Measurements from ENCODE around the gene GSPT1. TPM values are rescaled to one million over a fixed set of nuclear protein-coding genes. Genes with fewer than 3 reads are reported as not detected.
A peak's percentile ranks its signal among the peaks of the same experiment; 100 is the strongest.

GSPT1 gene
- total and polyA plus RNA-seq, 9 of the 15 experiments (the other 6 are each of a cell fraction or from before 2014, with no cell fraction given), result 63.8 to 269 (median 148) TPM

GRCh38 chr16:11915644-11916523 is at the start of gene GSPT1 (continued):
- TF ChIP-seq NR2C2 (CRISPR knock-in tag; IDR thresholded peaks at IDR 0.05), result peak; percentile 91
- peak; percentile 97 for TF ChIP-seq NR2C2 (tag; IDR thresholded peaks at IDR 0.05)
- no peak for TF ChIP-seq MTA2 (IDR thresholded peaks at IDR 0.05; ENCODE audit: low read depth)
- TF ChIP-seq EZH2 (IDR thresholded peaks at IDR 0.05; ENCODE audit: borderline replicate concordance, low read depth, low read length), result no peak
- no peak for TF ChIP-seq ZNF785 (CRISPR knock-in tag; IDR thresholded peaks at IDR 0.05)
- peak; percentile 97 for TF ChIP-seq POLR2G (IDR thresholded peaks at IDR 0.05; ENCODE audit: low read depth, low read length)
- TF ChIP-seq LEF1 (IDR thresholded peaks at IDR 0.05), result no peak
- no peak for TF ChIP-seq HMG20B (CRISPR knock-in tag; IDR thresholded peaks at IDR 0.05)
- TF ChIP-seq BDP1 (IDR thresholded peaks at IDR 0.05; ENCODE audit: insufficient read depth, insufficient read length), result no peak
- TF ChIP-seq SNAPC5 (CRISPR knock-in tag; IDR thresholded peaks at IDR 0.05), result no peak
- TF ChIP-seq RB1 (IDR thresholded peaks at IDR 0.05; ENCODE audit: low read depth), result peak; percentile 66
- peak; percentile 80 for TF ChIP-seq KDM5B (IDR thresholded peaks at IDR 0.05; ENCODE audit: insufficient replicate concordance, low read depth, low read length)
- peak; percentile 96 for TF ChIP-seq EP400 (IDR thresholded peaks at IDR 0.05)
- TF ChIP-seq, protein P1, sequence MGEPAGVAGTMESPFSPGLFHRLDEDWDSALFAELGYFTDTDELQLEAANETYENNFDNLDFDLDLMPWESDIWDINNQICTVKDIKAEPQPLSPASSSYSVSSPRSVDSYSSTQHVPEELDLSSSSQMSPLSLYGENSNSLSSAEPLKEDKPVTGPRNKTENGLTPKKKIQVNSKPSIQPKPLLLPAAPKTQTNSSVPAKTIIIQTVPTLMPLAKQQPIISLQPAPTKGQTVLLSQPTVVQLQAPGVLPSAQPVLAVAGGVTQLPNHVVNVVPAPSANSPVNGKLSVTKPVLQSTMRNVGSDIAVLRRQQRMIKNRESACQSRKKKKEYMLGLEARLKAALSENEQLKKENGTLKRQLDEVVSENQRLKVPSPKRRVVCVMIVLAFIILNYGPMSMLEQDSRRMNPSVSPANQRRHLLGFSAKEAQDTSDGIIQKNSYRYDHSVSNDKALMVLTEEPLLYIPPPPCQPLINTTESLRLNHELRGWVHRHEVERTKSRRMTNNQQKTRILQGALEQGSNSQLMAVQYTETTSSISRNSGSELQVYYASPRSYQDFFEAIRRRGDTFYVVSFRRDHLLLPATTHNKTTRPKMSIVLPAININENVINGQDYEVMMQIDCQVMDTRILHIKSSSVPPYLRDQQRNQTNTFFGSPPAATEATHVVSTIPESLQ (CRISPR knock-in tag; IDR thresholded peaks at IDR 0.05), result 0 out of 2 replicates have a peak, but pooled peaks have one; percentile 84
- TF ChIP-seq NR4A1 (CRISPR knock-in tag; IDR thresholded peaks at IDR 0.05), result no peak
- peak; percentile 77 for TF ChIP-seq NR4A1 (tag; IDR thresholded peaks at IDR 0.05)
- peak; percentile 64; the same call in 1 of the 2 replicates for TF ChIP-seq RNF2 (IDR thresholded peaks at IDR 0.05)
- TF ChIP-seq ZKSCAN8 (CRISPR knock-in tag; IDR thresholded peaks at IDR 0.05), result no peak
- peak; percentile 90 for TF ChIP-seq ZNF764 (CRISPR knock-in tag; IDR thresholded peaks at IDR 0.05; ENCODE audit: low read depth)
- no peak; the same call in 1 of the 2 replicates for TF ChIP-seq SMARCC2 (IDR thresholded peaks at IDR 0.05; ENCODE audit: low read depth)
- peak; percentile 8; the same call in 1 of the 2 replicates for TF ChIP-seq MITF (IDR thresholded peaks at IDR 0.05)
- TF ChIP-seq, protein P2, sequence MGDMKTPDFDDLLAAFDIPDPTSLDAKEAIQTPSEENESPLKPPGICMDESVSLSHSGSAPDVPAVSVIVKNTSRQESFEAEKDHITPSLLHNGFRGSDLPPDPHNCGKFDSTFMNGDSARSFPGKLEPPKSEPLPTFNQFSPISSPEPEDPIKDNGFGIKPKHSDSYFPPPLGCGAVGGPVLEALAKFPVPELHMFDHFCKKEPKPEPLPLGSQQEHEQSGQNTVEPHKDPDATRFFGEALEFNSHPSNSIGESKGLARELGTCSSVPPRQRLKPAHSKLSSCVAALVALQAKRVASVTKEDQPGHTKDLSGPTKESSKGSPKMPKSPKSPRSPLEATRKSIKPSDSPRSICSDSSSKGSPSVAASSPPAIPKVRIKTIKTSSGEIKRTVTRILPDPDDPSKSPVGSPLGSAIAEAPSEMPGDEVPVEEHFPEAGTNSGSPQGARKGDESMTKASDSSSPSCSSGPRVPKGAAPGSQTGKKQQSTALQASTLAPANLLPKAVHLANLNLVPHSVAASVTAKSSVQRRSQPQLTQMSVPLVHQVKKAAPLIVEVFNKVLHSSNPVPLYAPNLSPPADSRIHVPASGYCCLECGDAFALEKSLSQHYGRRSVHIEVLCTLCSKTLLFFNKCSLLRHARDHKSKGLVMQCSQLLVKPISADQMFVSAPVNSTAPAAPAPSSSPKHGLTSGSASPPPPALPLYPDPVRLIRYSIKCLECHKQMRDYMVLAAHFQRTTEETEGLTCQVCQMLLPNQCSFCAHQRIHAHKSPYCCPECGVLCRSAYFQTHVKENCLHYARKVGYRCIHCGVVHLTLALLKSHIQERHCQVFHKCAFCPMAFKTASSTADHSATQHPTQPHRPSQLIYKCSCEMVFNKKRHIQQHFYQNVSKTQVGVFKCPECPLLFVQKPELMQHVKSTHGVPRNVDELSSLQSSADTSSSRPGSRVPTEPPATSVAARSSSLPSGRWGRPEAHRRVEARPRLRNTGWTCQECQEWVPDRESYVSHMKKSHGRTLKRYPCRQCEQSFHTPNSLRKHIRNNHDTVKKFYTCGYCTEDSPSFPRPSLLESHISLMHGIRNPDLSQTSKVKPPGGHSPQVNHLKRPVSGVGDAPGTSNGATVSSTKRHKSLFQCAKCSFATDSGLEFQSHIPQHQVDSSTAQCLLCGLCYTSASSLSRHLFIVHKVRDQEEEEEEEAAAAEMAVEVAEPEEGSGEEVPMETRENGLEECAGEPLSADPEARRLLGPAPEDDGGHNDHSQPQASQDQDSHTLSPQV (IDR thresholded peaks at IDR 0.05), result peak; percentile 95

All from K562 (cell line).